AG04449 (cell line): ENCODE data around the gene MND1.

Experiments used
- CTCF ChIA-PET: fragments of 350-600 bp; formaldehyde crosslinking; extraction: SDS; loops from one replicate; lab custom pipeline; 2021; ENCODE audit warnings: antibody characterized with exemption; lab: Yijun Ruan, JAX
- POLR2A ChIA-PET: fragments of 400-600, 350-600 bp; formaldehyde crosslinking; extraction: SDS; loops from one replicate; lab custom pipeline; 2020; ENCODE audit warnings: antibody characterized with exemption, inconsistent platforms; lab: Yijun Ruan, JAX
- DNase-seq: peaks from one replicate; pipeline ENCODE4 v3.0.0-alpha.2; 2010; ENCODE audit warnings: low read depth, low spot score
- H3K4me3 ChIP-seq: 2 replicates; pipeline ENCODE4 v1.5.1; 2011; ENCODE audit warnings: low read depth, mild to moderate bottlenecking, control low read depth, low read length
- TF ChIP-seq, protein P1 (sequence below): IDR thresholded peaks from one replicate; pipeline ENCODE4 v1.5.1; 2011; ENCODE audit warnings: mild to moderate bottlenecking, moderate library complexity, low read length, control low read depth, inconsistent platforms; ENCODE audit not compliant: insufficient read depth; ENCODE audit errors: missing control alignments

MND1 gene

GRCh38 chr4:153327247-153327646, 17.2 kb upstream of the MND1 start:
- ChIA-PET POLR2A (no interaction called here), CTCF (interaction anchor here (0.7 to 2.1 kb wide), 5 partner anchors 9 to 247 kb away, joined by 4 to 7 read pairs (median 5); partner anchors contain the start of gene MND1)
- TF ChIP-seq, protein P1, sequence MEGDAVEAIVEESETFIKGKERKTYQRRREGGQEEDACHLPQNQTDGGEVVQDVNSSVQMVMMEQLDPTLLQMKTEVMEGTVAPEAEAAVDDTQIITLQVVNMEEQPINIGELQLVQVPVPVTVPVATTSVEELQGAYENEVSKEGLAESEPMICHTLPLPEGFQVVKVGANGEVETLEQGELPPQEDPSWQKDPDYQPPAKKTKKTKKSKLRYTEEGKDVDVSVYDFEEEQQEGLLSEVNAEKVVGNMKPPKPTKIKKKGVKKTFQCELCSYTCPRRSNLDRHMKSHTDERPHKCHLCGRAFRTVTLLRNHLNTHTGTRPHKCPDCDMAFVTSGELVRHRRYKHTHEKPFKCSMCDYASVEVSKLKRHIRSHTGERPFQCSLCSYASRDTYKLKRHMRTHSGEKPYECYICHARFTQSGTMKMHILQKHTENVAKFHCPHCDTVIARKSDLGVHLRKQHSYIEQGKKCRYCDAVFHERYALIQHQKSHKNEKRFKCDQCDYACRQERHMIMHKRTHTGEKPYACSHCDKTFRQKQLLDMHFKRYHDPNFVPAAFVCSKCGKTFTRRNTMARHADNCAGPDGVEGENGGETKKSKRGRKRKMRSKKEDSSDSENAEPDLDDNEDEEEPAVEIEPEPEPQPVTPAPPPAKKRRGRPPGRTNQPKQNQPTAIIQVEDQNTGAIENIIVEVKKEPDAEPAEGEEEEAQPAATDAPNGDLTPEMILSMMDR = no peak
- no peak overlapping the region for H3K4me3 ChIP-seq
- DNase-seq = no peak

DNA sequence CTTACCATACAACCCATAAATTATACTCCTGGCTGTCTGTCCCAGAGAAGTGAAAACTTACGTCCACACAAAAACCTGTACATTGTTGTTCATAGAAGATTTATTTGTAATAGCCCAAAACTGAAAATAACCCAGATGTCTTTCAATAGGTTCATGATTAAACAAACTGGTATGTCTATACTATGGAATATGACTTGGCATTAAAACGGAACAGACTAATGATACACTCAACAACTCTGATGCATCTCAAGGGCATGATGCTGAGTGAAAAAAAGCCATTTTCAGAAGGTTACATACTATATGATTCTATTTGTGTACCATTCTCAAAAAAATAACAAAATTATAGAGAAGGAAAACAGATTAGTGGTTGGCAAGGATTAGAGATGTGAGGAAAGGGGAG, 11.6 kb upstream of the MND1 start:
- CTCF ChIA-PET = interaction anchor here (1.0 to 1.8 kb wide), 2 partner anchors 190 to 241 kb away, joined by 3 to 7 read pairs; no protein-coding TSS in a partner anchor

GRCh38 chr4:153333874-153334273, 10.6 kb upstream of the MND1 start:
- POLR2A ChIA-PET = no interaction called here
- TF ChIP-seq, protein P1 = no peak
- DNase-seq = no peak
- H3K4me3 ChIP-seq = no peak overlapping the region
- CTCF ChIA-PET = interaction anchor here (2.0 to 4.0 kb wide), 2 partner anchors 11 to 191 kb away, joined by 10 to 33 read pairs; partner anchors contain the start of gene MND1

More for the DNA sequence above, 11.6 kb upstream of the MND1 start:
- peak; percentile 24 for DNase-seq
- POLR2A ChIA-PET = no interaction called here
- TF ChIP-seq, protein P1 = no peak
- H3K4me3 ChIP-seq = no peak overlapping the region

DNA sequence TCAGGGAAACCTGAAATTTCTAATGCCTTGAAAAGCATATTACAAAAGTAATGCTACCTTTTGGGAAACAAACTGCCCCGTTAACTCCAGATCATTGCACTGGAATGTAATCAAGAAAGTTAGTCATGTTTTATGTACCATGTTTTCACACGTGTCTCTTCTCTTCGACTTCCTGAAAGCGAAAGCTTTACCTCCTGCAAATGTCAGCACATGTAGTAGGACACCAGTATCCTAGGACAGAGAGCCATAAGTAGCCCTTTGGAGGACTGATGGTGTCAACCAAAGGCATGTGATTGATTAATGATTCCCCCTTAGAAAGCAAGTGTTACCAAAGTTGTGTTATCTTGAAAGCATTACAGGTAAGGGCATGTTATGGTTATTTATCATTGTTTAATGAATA, 8.8 kb upstream of the MND1 start:
- no peak for DNase-seq
- POLR2A ChIA-PET = no interaction called here
- TF ChIP-seq, protein P1 = no peak
- no peak overlapping the region for H3K4me3 ChIP-seq
- CTCF ChIA-PET = interaction anchor here (3.3 to 4.0 kb wide), 2 partner anchors 10 to 238 kb away, joined by 14 to 33 read pairs; partner anchors contain the start of gene MND1

GRCh38 chr4:153337686-153338085, 6.8 kb upstream of the MND1 start:
- no peak for DNase-seq
- TF ChIP-seq, protein P1 = no peak
- H3K4me3 ChIP-seq = no peak overlapping the region
- POLR2A ChIA-PET = no interaction called here
- CTCF ChIA-PET = interaction anchor here (0.8 to 4.0 kb wide), 4 partner anchors 8 to 237 kb away, joined by 4 to 33 read pairs (median 9); partner anchors contain the start of gene MND1

GRCh38 chr4:153341575-153342090, 2.9 kb upstream of the MND1 start:
- no peak overlapping the region for H3K4me3 ChIP-seq
- no peak for DNase-seq
- TF ChIP-seq, protein P1 = no peak
- ChIA-PET POLR2A (no interaction called here), CTCF (interaction anchor here (1.1 to 9.8 kb wide), 7 partner anchors 11 to 305 kb away, joined by 3 to 199 read pairs (median 5); no protein-coding TSS in a partner anchor)
